Measurements from ENCODE around the gene GPSM3.

The GPSM3 gene

GRCh38 chr6:32171234-32171633, 21.2 kb downstream of the GPSM3 start:
- no peak for DNase-seq

- no peak for DNase-seq
Observed at GRCh38 chr6:32170294-32170693, 22.1 kb downstream of the GPSM3 start.

GRCh38 chr6:32168807-32169591, 23.4 kb downstream of the GPSM3 start:
- no peak for DNase-seq

- no peak for DNase-seq
Observed at GRCh38 chr6:32168350-32168749, 24.1 kb downstream of the GPSM3 start.

GRCh38 chr6:32167761-32168262, 24.6 kb downstream of the GPSM3 start:
- no peak for DNase-seq

GRCh38 chr6:32167154-32167760, 25.2 kb downstream of the GPSM3 start:
- DNase-seq, result no peak

GRCh38 chr6:32166411-32167061, 25.9 kb downstream of the GPSM3 start:
- no peak for DNase-seq

- no peak for DNase-seq
Observed at GRCh38 chr6:32164295-32164694, 28.1 kb downstream of the GPSM3 start, which contains the start of gene EGFL8. EGFL8 (plus strand) TSS chr6:32164595; CDS start chr6:32166166, 1,571 bp downstream.

- no peak for DNase-seq
Observed at GRCh38 chr6:32163559-32164258, 28.7 kb downstream of the GPSM3 start.

- DNase-seq, result no peak
Observed at GRCh38 chr6:32158052-32158451, 34.4 kb downstream of the GPSM3 start.

- DNase-seq, result no peak
Observed at GRCh38 chr6:32156891-32157290, 35.6 kb downstream of the GPSM3 start.

- DNase-seq, result peak; percentile 67
Observed at GRCh38 chr6:32154514-32155161, 37.8 kb downstream of the GPSM3 start.

GRCh38 chr6:32153564-32154513, 38.6 kb downstream of the GPSM3 start, which contains the start of gene PPT2:
PPT2 (plus strand) TSS chr6:32154141; CDS start chr6:32154595, 454 bp downstream.
- peak; percentile 82 for DNase-seq

GRCh38 chr6:32152769-32153563, 39.5 kb downstream of the GPSM3 start:
- no peak for DNase-seq

GRCh38 chr6:32151863-32152768, 40.3 kb downstream of the GPSM3 start, which contains the start of gene PRRT1:
PRRT1 (minus strand) TSS chr6:32151939; CDS start chr6:32151827, 112 bp downstream.
- no peak for DNase-seq

GRCh38 chr6:32151181-32151862, 41.1 kb downstream of the GPSM3 start:
- no peak for DNase-seq

GRCh38 chr6:32149932-32150870, 42.2 kb downstream of the GPSM3 start:
- no peak for DNase-seq

Data from NCI-H1105 treated with DMSO at 0.1 percent for 48 hours (cell line).